Measurements from ENCODE around the gene MCIDAS.

The MCIDAS gene

DNA sequence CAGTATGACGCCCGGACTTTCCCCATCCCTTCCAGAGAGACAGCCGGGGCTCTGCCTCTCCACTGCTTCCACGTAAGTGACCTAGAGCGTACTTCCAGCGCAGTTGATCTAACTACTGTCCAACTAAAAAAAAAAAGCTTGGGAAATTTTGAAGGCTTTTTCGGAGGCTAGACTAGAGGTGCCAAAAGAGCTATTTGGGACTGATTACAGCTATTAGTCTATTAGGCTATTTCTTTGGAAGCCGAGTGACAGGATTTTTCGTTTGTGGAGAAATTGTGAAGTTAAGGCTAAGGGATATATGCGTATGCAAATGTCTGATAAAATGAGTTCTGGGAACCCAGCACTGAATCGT is 4.8 kb upstream of the MCIDAS start:
- H3K27me3 ChIP-seq (ENCODE audit: insufficient read depth, low read length, poor library complexity): peaks cover 56% of the 10 kb centered on the region
- TF ChIP-seq, protein P1, sequence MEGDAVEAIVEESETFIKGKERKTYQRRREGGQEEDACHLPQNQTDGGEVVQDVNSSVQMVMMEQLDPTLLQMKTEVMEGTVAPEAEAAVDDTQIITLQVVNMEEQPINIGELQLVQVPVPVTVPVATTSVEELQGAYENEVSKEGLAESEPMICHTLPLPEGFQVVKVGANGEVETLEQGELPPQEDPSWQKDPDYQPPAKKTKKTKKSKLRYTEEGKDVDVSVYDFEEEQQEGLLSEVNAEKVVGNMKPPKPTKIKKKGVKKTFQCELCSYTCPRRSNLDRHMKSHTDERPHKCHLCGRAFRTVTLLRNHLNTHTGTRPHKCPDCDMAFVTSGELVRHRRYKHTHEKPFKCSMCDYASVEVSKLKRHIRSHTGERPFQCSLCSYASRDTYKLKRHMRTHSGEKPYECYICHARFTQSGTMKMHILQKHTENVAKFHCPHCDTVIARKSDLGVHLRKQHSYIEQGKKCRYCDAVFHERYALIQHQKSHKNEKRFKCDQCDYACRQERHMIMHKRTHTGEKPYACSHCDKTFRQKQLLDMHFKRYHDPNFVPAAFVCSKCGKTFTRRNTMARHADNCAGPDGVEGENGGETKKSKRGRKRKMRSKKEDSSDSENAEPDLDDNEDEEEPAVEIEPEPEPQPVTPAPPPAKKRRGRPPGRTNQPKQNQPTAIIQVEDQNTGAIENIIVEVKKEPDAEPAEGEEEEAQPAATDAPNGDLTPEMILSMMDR (IDR thresholded peaks at IDR 0.05; ENCODE audit: borderline replicate concordance, extremely low read depth, low read length, poor library complexity, severe bottlenecking): no peak
- TF ChIP-seq EZH2 (IDR thresholded peaks at IDR 0.05; ENCODE audit: borderline replicate concordance, low read depth, low read length, severe bottlenecking): no peak
- H2AFZ ChIP-seq (ENCODE audit: low read depth, low read length): no peak overlapping the region
- ATAC-seq (ENCODE audit: insufficient read depth, low read depth) (no peak), DNase-seq (no peak)
- H3K27ac ChIP-seq (ENCODE audit: low read length): no peak overlapping the region
- no peak overlapping the region for H3K4me3 ChIP-seq (ENCODE audit: low read depth in 1 of 2, low read length in 2 of 2)
- peaks cover 6% of the 10 kb centered on the region for H4K20me1 ChIP-seq (ENCODE audit: insufficient read depth, low read length)
- H3K4me2 ChIP-seq (ENCODE audit: insufficient read depth, low read length): no peak overlapping the region
- no peaks in the 10 kb centered on the region for H3K9me3 ChIP-seq (ENCODE audit: insufficient read depth, low read length, severe bottlenecking)
- H3K36me3 ChIP-seq (ENCODE audit: insufficient read depth, low read length): no peaks in the 10 kb centered on the region
- H3K9ac ChIP-seq (ENCODE audit: low read depth, low read length): no peak overlapping the region
- H3K4me1 ChIP-seq (ENCODE audit: insufficient read depth, low read length): peaks cover 17% of the 10 kb centered on the region
- no peaks in the 10 kb centered on the region for H3K79me2 ChIP-seq (ENCODE audit: insufficient read depth, low read length)

- no peaks in the 10 kb centered on the region for H3K36me3 ChIP-seq (ENCODE audit: insufficient read depth, low read length)
- TF ChIP-seq, protein P1 (IDR thresholded peaks at IDR 0.05; ENCODE audit: borderline replicate concordance, extremely low read depth, low read length, poor library complexity, severe bottlenecking): no peak
- no peak for TF ChIP-seq EZH2 (IDR thresholded peaks at IDR 0.05; ENCODE audit: borderline replicate concordance, low read depth, low read length, severe bottlenecking)
- no peaks in the 10 kb centered on the region for H3K79me2 ChIP-seq (ENCODE audit: insufficient read depth, low read length)
- no peak overlapping the region for H3K27ac ChIP-seq (ENCODE audit: low read length)
- peaks cover 6% of the 10 kb centered on the region for H4K20me1 ChIP-seq (ENCODE audit: insufficient read depth, low read length)
- no peak for ATAC-seq (ENCODE audit: insufficient read depth, low read depth)
- no peak overlapping the region for H3K9ac ChIP-seq (ENCODE audit: low read depth, low read length)
- H3K4me3 ChIP-seq (ENCODE audit: low read depth in 1 of 2, low read length in 2 of 2): no peak overlapping the region
- H3K4me2 ChIP-seq (ENCODE audit: insufficient read depth, low read length): no peak overlapping the region
- no peak for DNase-seq
- H3K9me3 ChIP-seq (ENCODE audit: insufficient read depth, low read length, severe bottlenecking): no peaks in the 10 kb centered on the region
- peaks cover 22% of the 10 kb centered on the region for H3K4me1 ChIP-seq (ENCODE audit: insufficient read depth, low read length)
- H2AFZ ChIP-seq (ENCODE audit: low read depth, low read length): no peak overlapping the region
- H3K27me3 ChIP-seq (ENCODE audit: insufficient read depth, low read length, poor library complexity): peaks cover 62% of the 10 kb centered on the region
These were observed 4.2 kb upstream of the MCIDAS start for GRCh38 chr5:55231029-55231918.

- DNase-seq (no peak), ATAC-seq (ENCODE audit: insufficient read depth, low read depth) (no peak)
- Histone ChIP-seq H3K4me2 (ENCODE audit: insufficient read depth, low read length) (no peak overlapping the region), H2AFZ (ENCODE audit: low read depth, low read length) (no peak overlapping the region), H3K79me2 (ENCODE audit: insufficient read depth, low read length) (no peaks in the 10 kb centered on the region), H4K20me1 (ENCODE audit: insufficient read depth, low read length) (peaks cover 6% of the 10 kb centered on the region), H3K27me3 (ENCODE audit: insufficient read depth, low read length, poor library complexity) (peaks cover 70% of the 10 kb centered on the region), H3K9ac (ENCODE audit: low read depth, low read length) (no peak overlapping the region), H3K36me3 (ENCODE audit: insufficient read depth, low read length) (no peaks in the 10 kb centered on the region), H3K4me1 (ENCODE audit: insufficient read depth, low read length) (peaks cover 23% of the 10 kb centered on the region), H3K4me3 (ENCODE audit: low read depth in 1 of 2, low read length in 2 of 2) (no peak overlapping the region), H3K27ac (ENCODE audit: low read length) (no peak overlapping the region), H3K9me3 (ENCODE audit: insufficient read depth, low read length, severe bottlenecking) (no peaks in the 10 kb centered on the region)
- no peak for TF ChIP-seq EZH2 (IDR thresholded peaks at IDR 0.05; ENCODE audit: borderline replicate concordance, low read depth, low read length, severe bottlenecking)
- TF ChIP-seq, protein P1 (IDR thresholded peaks at IDR 0.05; ENCODE audit: borderline replicate concordance, extremely low read depth, low read length, poor library complexity, severe bottlenecking): no peak
These were observed 3.0 kb upstream of the MCIDAS start for GRCh38 chr5:55230086-55230629.

Data from DND-41 (cell line).